ENCODE results near the gene P2RX3.
"Not testable (repeated sequence)": the region's sequence is repeated elsewhere in the genome, so short reads cannot be mapped to it uniquely, and the experiment has no call there.

Gene P2RX3

DNA sequence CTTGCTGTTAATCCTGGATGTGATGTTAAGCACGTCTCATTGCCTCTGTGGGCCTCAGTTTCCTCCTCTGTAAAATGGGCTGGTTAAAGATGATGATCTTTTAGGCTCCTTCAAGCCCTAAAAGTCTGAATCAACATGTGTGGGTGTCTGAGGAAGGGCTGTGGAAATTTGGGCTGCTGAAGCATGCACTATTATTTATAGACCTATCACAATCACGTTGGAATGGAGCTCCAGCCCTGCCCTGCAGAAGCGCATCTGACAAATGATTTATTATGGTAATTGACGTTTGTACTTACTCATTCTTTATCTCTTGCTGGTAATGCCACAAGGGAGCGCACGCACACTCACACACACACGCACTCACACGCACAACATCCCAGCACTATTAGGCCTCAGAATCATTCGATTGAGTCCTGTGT is 20.4 kb downstream of the P2RX3 start:
- H3K4me3 ChIP-seq (ENCODE audit: low read length): no peak overlapping the region
- TF ChIP-seq ZNF274 (IDR thresholded peaks at IDR 0.05; ENCODE audit: low read depth, low read length): no peak

DNA sequence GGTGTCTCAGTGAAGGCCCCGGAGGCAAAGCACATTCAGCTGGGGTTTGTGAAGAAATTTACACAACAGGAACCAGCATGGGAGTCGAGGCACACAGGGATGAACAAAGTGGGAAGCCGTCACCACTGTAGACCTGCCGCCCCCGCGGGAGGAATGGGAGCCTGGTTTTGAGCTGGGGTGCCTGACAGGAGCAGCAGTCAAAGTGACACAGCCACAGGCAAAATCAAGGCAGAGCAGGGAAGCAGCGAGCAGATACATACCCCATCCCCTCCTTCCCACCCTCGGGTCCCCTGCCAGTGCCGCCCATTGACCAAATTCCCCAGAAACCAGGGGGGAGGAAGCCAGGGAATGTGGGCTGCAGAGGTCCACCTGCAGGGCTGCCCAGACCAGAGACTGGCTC is 20.8 kb downstream of the P2RX3 start:
- no peak overlapping the region for H3K4me3 ChIP-seq (ENCODE audit: low read length)
- no peak for TF ChIP-seq ZNF274 (IDR thresholded peaks at IDR 0.05; ENCODE audit: low read depth, low read length)

DNA sequence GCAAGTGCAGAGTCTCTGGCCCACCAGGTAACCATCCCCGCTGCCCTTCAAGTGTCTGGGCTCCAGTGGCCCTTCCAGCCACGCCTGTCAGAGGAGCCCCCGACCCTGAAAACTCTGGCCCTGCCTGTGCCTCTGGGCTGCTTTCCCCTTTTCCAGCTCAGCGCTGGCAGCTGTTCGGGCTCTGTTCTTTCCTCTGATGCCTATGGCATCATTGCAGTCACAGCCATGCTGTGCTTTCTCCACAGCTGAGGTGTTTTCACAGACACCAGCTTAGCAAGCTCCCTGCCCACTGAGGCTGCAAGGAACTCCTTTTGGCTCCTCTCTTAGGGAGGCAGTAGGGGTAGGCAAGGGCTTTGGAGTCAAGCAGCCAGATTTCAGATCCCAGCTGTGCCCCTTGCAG is 21.2 kb downstream of the P2RX3 start:
- TF ChIP-seq ZNF274 (IDR thresholded peaks at IDR 0.05; ENCODE audit: low read depth, low read length): no peak

DNA sequence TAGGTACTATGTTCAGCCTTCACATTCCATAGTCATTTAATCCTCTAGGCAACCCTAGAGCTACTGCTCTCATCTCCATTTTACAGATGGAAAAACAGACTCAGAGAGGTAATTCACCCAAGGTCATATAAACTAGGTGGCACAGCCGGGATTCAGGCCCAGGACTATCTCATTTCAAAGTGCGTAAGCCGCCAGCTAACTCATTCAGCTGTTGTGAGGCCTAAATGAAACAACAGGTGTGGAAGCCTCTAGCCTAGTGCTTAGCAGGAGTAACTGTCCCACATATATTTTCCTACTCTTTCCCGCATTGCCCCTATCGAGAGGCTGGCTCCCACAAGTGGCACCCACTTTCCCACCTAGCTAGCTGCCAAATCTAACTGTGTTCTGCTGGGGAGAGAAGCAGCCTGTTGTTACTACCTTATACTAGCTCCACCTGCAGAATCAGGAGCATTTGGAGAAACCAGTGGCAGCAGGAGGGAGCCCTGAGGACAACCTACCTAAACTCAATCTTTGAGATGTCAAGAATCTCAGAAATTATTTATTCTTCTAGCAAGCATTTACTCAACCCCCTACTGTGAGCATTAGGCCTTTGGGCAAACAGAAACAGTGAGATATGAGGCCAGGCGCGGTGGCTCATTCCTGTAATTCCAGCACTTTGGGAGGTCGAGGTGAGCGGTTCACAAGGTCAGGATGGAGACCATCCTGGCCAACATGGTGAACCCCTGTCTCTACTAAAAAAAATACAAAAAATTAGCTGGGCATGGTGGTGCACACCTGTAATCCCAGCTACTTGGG is 21.9 kb downstream of the P2RX3 start:
- no peak for TF ChIP-seq ZNF274 (IDR thresholded peaks at IDR 0.05; ENCODE audit: low read depth, low read length)
- H3K4me3 ChIP-seq (ENCODE audit: low read length): no peak overlapping the region

More for the DNA sequence above, 21.2 kb downstream of the P2RX3 start:
- H3K4me3 ChIP-seq (ENCODE audit: low read length): no peak overlapping the region

DNA sequence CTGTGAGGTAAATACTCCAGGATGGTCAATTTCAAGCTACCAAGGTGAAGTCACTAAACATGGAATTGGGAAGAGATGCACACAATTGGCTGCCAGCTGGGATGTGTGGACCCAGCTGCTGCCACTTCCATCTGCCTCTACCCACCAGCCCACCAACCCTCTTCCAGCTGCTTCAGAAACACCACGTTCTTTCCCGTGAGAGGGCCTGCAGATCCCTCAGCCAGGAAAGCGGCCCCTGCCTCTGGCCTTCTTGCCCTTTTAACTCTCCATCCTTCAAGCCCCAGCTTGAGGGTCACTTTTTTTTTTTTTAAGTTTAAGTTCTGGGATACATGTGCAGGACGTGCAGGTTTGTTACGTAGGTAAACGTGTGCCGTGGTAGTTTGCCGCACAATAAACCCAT is 22.8 kb downstream of the P2RX3 start:
- H3K4me3 ChIP-seq (ENCODE audit: low read length): no peak overlapping the region
- TF ChIP-seq ZNF274 (IDR thresholded peaks at IDR 0.05; ENCODE audit: low read depth, low read length): no peak

DNA sequence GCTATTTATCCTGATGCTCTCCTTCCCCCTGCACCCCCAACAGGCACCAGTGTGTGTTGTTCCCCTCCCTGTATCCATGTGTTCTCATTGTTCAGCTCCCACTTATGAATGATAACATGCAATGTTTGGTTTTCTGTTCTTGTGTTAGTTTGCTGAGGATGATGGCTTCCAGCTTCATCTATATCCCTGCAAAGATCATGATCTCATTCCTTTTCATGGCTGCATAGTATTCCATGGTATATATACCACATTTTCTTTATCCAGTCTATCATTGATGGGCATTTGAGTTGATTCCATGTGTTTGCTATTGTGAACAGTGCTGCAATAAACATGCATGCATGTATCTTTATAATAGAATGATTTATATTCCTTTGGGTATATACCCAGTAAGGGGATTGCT is 23.3 kb downstream of the P2RX3 start:
- not testable (repeated sequence) for H3K4me3 ChIP-seq (ENCODE audit: low read length)

DNA sequence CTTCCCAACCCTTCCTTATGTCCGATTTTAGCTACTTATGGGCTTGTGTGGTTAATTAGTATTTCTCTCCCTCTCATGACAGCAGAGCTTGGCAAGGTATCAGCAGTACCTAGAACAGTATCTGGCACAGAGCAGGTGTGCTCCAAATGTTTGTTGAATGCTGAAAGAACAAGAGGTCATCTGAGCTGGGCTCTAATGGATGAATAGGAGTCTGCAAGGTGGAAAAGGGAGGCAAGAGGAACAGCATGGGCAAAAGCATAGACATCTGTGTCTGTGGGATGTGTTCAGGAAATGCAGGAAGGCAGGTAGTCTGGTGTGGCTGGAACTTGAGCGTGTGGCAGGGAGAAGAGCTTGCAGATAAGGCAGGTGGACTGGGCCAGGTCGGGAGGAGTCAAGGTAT is 23.8 kb downstream of the P2RX3 start:
- no peak overlapping the region for H3K4me3 ChIP-seq (ENCODE audit: low read length)
- no peak for TF ChIP-seq ZNF274 (IDR thresholded peaks at IDR 0.05; ENCODE audit: low read depth, low read length)

DNA sequence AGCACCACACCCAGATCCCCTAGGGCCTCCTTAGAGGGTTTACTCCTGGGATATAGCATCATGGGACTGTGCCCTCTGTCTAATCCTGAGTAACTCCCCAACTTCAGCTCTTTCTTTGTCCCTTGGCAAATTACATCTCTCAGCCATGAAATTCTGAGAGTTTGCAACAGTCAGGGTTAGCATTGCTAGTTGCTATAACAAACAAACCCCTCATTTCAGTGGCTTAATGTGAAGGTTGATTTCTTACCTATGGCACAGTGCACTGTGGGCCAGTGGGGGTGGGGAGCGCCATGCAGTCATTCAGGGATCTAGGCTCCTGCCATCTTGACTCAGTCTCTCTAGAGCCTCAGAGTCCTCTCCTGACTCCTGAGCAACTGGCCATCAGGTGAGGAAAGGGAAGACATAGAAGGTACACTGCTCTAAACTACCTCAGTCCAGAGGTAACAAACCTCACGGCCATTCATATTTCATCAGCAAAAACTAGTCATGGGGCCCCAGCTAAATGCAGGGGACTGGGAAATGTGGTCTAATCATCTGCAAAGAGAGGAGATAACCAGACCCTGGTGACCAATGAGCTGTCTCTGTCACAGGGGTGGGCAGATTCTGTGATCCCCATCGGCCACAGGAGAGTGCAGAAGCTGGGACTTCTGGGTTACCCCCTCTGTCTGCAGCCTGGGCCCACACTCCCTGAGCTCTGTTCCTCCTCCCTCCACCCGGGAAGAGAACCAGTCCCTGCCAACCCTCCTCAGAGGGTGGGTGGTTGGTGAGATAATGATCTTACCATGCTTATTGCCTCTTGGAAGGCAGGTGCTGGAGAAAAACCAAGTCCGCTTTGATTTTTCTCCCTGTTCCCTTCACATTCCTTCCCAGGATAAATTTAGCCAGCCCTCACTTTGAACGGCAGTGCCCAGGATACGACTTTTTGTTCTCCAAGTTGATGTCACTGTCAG is 25.3 kb downstream of the P2RX3 start:
- H3K4me3 ChIP-seq (ENCODE audit: low read length): no peak overlapping the region
- TF ChIP-seq ZNF274 (IDR thresholded peaks at IDR 0.05; ENCODE audit: low read depth, low read length): no peak

DNA sequence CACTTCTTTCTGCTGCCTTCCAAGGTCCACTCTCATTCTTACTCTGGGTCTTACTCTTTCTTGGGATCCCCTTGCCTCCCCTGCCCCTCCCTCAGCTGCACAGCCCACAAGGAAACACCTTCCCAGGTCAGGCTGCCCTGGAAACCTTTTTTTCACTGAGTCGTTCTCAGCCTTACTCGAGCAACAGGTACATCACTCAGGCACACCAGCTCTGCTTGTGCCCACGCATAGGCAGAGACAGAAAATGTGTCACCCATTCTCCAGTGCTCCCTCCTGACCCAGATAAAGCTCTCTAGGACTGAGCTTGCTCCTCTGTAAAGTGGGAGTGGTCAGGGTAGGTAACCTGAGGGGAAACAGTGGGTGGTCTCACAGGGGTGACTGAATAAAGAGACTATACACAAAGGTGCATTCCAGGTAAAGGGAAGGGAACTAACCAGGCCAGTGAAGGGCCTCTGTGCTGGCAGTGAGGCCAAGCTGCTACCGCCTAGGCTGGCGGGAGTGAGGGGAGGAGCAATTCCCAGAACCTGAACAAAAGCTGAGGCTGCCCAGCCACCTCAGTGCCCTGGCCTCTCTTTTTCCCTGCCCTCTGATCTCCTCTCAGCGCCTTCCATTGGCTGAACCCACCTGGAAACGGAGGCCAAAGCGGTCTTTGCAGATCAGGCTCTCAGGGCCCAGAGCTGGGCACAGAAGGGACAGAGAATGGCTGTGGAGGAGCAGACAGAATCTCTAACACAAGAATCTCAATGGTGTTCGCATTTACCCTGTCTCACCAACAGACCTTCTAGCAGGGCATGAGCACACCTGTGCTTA is 26.9 kb downstream of the P2RX3 start:
- H3K4me3 ChIP-seq (ENCODE audit: low read length): no peak overlapping the region
- no peak for TF ChIP-seq ZNF274 (IDR thresholded peaks at IDR 0.05; ENCODE audit: low read depth, low read length)

DNA sequence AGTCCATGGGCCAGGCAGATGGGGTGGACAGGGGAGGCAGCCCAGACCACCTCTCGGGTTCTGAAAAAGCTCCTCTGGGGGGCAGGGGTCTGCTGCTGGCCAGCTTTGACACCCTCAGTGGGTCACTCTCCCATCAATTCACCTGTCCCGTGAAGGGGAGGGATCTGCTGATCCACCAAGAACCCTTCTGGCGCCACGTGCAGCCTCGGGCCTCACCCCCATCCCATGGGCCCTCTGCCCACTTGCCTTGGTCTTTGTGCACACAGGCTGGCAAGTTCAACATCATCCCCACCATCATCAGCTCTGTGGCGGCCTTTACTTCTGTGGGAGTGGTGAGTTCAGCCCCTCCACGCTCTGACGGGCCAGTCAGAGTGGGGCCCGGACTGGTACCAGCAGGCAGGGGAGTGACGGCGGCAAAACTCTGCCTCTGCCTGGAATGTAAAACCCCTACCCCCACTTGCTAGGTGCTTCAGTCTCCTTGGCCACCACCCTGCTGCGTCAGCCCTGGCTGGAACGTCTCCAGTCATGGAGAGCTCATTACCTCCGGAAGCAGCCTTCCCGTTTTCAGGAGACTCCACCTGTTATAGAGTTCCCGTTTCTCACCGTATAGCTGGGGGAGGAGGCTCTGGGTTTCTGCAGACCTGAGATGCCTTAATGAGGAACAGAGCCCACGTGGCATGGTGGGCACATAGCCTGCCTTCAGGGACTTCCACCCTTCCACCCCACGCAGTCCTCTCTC is 30.1 kb downstream of the P2RX3 start:
- no peak overlapping the region for H3K4me3 ChIP-seq (ENCODE audit: low read length)
- no peak for TF ChIP-seq ZNF274 (IDR thresholded peaks at IDR 0.05; ENCODE audit: low read depth, low read length)

DNA sequence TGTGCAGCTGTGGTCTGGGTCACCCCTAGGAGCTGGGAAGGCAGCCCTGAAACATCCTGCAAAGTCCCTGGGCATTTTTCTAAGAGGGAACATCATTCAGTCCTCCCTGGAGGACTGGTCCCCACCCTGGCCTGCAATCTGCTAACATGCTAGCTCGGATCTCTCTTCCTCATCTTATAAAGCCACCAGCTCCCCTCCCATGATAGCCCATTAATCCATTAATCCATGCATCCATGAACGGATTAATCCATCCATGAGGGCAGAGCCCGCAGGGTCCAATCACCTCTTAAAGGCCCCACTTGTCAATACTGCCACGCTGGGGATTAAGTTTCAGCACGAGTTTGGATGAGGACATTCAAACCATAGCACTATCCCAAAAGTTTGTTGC is 30.7 kb downstream of the P2RX3 start:
- H3K4me3 ChIP-seq (ENCODE audit: low read length): no peak overlapping the region
- no peak for TF ChIP-seq ZNF274 (IDR thresholded peaks at IDR 0.05; ENCODE audit: low read depth, low read length)

DNA sequence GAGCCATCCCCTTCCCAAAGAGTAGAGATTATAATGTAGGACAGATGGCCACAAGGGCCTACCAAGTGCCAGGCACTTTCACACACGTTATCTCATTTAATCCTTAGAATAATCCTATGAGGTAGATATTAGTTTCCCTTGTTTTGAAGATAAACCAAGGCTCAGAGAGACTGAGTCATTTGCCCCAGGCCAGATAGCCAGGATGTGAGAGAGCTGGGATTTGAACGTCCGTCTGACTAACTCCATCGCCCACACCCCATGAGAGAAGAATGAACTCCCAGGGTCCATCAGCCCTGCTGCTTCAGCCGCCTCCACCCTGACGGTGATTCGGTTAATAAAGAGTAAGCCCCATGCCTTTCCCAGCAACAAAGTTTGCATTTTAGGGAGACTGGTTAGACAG is 32.1 kb downstream of the P2RX3 start:
- H3K4me3 ChIP-seq (ENCODE audit: low read length): no peak overlapping the region
- TF ChIP-seq ZNF274 (IDR thresholded peaks at IDR 0.05; ENCODE audit: low read depth, low read length): no peak

DNA sequence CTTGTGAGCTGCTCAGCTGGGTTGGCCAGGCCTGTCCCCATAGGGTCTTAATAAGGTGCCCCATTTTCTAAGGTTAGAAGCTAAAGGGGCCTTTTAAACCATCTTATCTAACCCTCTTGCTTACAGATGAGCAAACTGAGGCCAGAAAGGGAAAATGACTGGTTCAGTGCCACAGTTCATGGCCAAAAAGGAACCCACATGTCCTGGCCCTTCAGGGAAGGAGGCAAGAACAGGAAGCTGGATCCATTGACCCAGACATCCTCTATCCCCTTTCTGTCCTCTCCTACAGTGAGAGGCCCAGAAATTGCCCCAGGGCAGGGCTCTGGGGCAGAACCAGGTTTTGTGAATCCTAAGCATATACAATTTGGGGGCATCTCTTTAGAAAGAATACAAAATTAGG is 32.8 kb downstream of the P2RX3 start:
- no peak overlapping the region for H3K4me3 ChIP-seq (ENCODE audit: low read length)
- no peak for TF ChIP-seq ZNF274 (IDR thresholded peaks at IDR 0.05; ENCODE audit: low read depth, low read length)

DNA sequence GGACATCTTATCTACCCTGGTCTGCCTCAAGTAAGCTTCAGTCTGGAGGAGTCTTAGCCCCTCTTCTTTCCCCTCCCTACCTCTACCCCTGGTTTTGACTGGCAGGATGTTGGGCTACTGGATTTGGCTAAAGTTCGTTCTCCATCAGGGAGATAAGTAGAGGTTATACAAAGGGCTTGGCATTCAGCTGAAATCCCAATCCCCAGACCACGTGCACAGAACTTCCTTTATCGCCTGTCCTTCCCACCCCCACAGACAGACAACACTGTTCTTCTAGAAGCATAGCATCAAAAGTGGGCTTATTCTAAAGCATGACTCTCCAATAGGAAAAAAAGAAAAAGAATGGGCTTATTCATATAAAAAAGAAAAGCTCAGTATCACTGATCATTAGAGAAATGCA is 35.0 kb downstream of the P2RX3 start:
- TF ChIP-seq ZNF274 (IDR thresholded peaks at IDR 0.05; ENCODE audit: low read depth, low read length): no peak

More for the DNA sequence above, 35.0 kb downstream of the P2RX3 start:
- no peak overlapping the region for H3K4me3 ChIP-seq (ENCODE audit: low read length)
